ENCODE measurements around the gene STATH.

- TF ChIP-seq SUZ12 (IDR thresholded peaks at IDR 0.05; ENCODE audit: extremely low read depth, insufficient read depth, insufficient read length), result no peak
- no peak for TF ChIP-seq YY1 (IDR thresholded peaks at IDR 0.05; ENCODE audit: insufficient read depth, insufficient read length)
- no peak for TF ChIP-seq ZNF274 (IDR thresholded peaks at IDR 0.05; ENCODE audit: low read depth, low read length)
Observed at GRCh38 chr4:69957209-69957608, 38.6 kb upstream of the STATH start.
